H9 (cell line): Measurements from ENCODE around the gene MYO1F. TPM values are rescaled to one million over a fixed set of nuclear protein-coding genes. Genes with fewer than 3 reads are reported as not detected.

Experiments used
- DNase-seq: peaks from one replicate; pipeline ENCODE4 v3.0.0-alpha.2; 2017
- H2AFZ ChIP-seq: one replicate; pipeline ENCODE4 v1.6.1; 2013; ENCODE audit warnings: mild to moderate bottlenecking, low read length, control low read depth, moderate library complexity
- H2AK5ac ChIP-seq: 2 replicates; pipeline ENCODE4 v1.6.1; 2013; ENCODE audit warnings: low read length, control low read depth, mixed read lengths; ENCODE audit not compliant: insufficient read length
- H2BK120ac ChIP-seq: one replicate; pipeline ENCODE4 v1.6.1; 2013; ENCODE audit warnings: low read depth, mild to moderate bottlenecking, low read length, control low read depth, inconsistent platforms; ENCODE audit not compliant: poor library complexity, severe bottlenecking
- H2BK12ac ChIP-seq: 2 replicates; pipeline ENCODE4 v1.6.1; 2013; ENCODE audit warnings: low read length, control low read depth, mixed read lengths, low read depth; ENCODE audit not compliant: insufficient read length
- H2BK15ac ChIP-seq: 2 replicates; pipeline ENCODE4 v1.6.1; 2013; ENCODE audit warnings: low read depth, low read length, control low read depth
- H2BK20ac ChIP-seq: one replicate; pipeline ENCODE4 v1.6.1; 2013; ENCODE audit warnings: low read depth, mild to moderate bottlenecking, low read length, control low read depth, inconsistent platforms; ENCODE audit not compliant: poor library complexity, severe bottlenecking
- H2BK5ac ChIP-seq: 2 replicates; pipeline ENCODE4 v1.6.1; 2013; ENCODE audit warnings: low read length, control low read depth, mixed read lengths; ENCODE audit not compliant: insufficient read length
- H3K14ac ChIP-seq: 2 replicates; pipeline ENCODE4 v1.6.1; 2013; ENCODE audit warnings: low read length, control low read depth; ENCODE audit not compliant: insufficient read depth
- H3K18ac ChIP-seq: 2 replicates; pipeline ENCODE4 v1.6.1; 2013; ENCODE audit warnings: low read depth, mild to moderate bottlenecking, mixed read lengths, low read length, control low read depth; ENCODE audit not compliant: insufficient read length
- H3K23ac ChIP-seq: 2 replicates; pipeline ENCODE4 v1.6.1; 2013; ENCODE audit warnings: low read length, control low read depth, mixed read lengths, low read depth; ENCODE audit not compliant: insufficient read length
- H3K23me2 ChIP-seq: 2 replicates; pipeline ENCODE4 v1.6.1; 2013; ENCODE audit warnings: low read depth, mild to moderate bottlenecking, mixed read lengths, low read length, control low read depth; ENCODE audit not compliant: insufficient read length, poor library complexity, severe bottlenecking
- H3K27ac ChIP-seq: 2 replicates; pipeline ENCODE4 v1.5.1; 2013; ENCODE audit warnings: low read length, control low read depth, mixed read lengths, low read depth; ENCODE audit not compliant: insufficient read length
- H3K27me3 ChIP-seq: 2 replicates; pipeline ENCODE4 v1.6.1; 2013; ENCODE audit warnings: low read length, control low read depth, inconsistent platforms; ENCODE audit not compliant: insufficient read depth
- H3K4ac ChIP-seq: 2 replicates; pipeline ENCODE4 v1.6.1; 2013; ENCODE audit warnings: low read depth, mild to moderate bottlenecking, control low read depth, inconsistent platforms, low read length, moderate library complexity
- H3K4me1 ChIP-seq: 2 replicates; pipeline ENCODE4 v1.6.1; 2013; ENCODE audit warnings: low read length, control low read depth, inconsistent platforms; ENCODE audit not compliant: insufficient read depth
- H3K4me2 ChIP-seq: 2 replicates; pipeline ENCODE4 v1.6.1; 2013; ENCODE audit warnings: low read length, control low read depth, mixed read lengths; ENCODE audit not compliant: insufficient read length, insufficient read depth
- H3K56ac ChIP-seq: 2 replicates; pipeline ENCODE4 v1.6.1; 2013; ENCODE audit warnings: low read depth, mild to moderate bottlenecking, mixed read lengths, low read length, control low read depth; ENCODE audit not compliant: insufficient read length
- H3K79me1 ChIP-seq: 2 replicates; pipeline ENCODE4 v1.6.1; 2013; ENCODE audit warnings: low read depth, mild to moderate bottlenecking, moderate library complexity, low read length, control low read depth, inconsistent platforms; ENCODE audit not compliant: insufficient read depth, poor library complexity, severe bottlenecking
- H3K79me2 ChIP-seq: 2 replicates; pipeline ENCODE4 v1.6.1; 2013; ENCODE audit warnings: low read length, control low read depth, inconsistent platforms; ENCODE audit not compliant: insufficient read depth
- H3K9ac ChIP-seq: 2 replicates; pipeline ENCODE4 v1.6.1; 2013; ENCODE audit warnings: low read length, control low read depth, mixed read lengths; ENCODE audit not compliant: insufficient read length; ENCODE audit errors: extremely low read depth
- H3K9me3 ChIP-seq: one replicate; pipeline ENCODE4 v1.6.1; 2013; ENCODE audit warnings: low read depth, low read length, inconsistent platforms; ENCODE audit not compliant: control insufficient read depth
- H3T11ph ChIP-seq: one replicate; pipeline ENCODE4 v1.6.1; 2013; ENCODE audit warnings: mild to moderate bottlenecking, low read length, control low read depth, inconsistent platforms
- H4K20me1 ChIP-seq: one replicate; pipeline ENCODE4 v1.6.1; 2013; ENCODE audit not compliant: control insufficient read depth, insufficient read length, insufficient read depth
- H4K5ac ChIP-seq: 2 replicates; pipeline ENCODE4 v1.6.1; 2013; ENCODE audit warnings: low read depth, mild to moderate bottlenecking, mixed read lengths, low read length, control low read depth; ENCODE audit not compliant: insufficient read length
- H4K8ac ChIP-seq: replicated peaks from 2 replicates; pipeline ENCODE4 v1.6.1; 2013; ENCODE audit warnings: low read length, control low read depth, mixed read lengths, low read depth; ENCODE audit not compliant: insufficient read length
- H4K91ac ChIP-seq: 2 replicates; pipeline ENCODE4 v1.6.1; 2013; ENCODE audit warnings: low read depth, mild to moderate bottlenecking, moderate library complexity, mixed read lengths, low read length, control low read depth; ENCODE audit not compliant: insufficient read length
- H3K27ac Mint-ChIP-seq, 3 experiments: 2 replicates in 2 of 3; 3 replicates in 1 of 3; pipeline ENCODE4 v1.8.0; 2020 to 2021; ENCODE audit warnings: mixed read lengths in 3 of 3, mild to moderate bottlenecking in 1 of 3, moderate library complexity in 1 of 3
- H3K27me3 Mint-ChIP-seq: 2 replicates; pipeline ENCODE4 v1.8.0; 2021; ENCODE audit warnings: low read depth, mild to moderate bottlenecking, moderate library complexity, mixed read lengths
- H3K36me3 Mint-ChIP-seq, 3 experiments: 2 replicates in 2 of 3; 3 replicates in 1 of 3; pipeline ENCODE4 v1.8.0; 2020 to 2021; ENCODE audit warnings: low read depth in 3 of 3, mixed read lengths in 3 of 3; ENCODE audit not compliant: insufficient read depth in 1 of 3
- H3K4me1 Mint-ChIP-seq, 2 experiments: 2 replicates each; pipeline ENCODE4 v1.8.0; 2020; ENCODE audit warnings: mixed read lengths in 2 of 2
- H3K4me3 Mint-ChIP-seq, 2 experiments: 2 replicates in 1 of 2; 3 replicates in 1 of 2; pipeline ENCODE4 v1.8.0; 2020 to 2021; ENCODE audit warnings: mild to moderate bottlenecking in 2 of 2, mixed read lengths in 2 of 2, moderate library complexity in 1 of 2
- H3K9me3 Mint-ChIP-seq, 2 experiments: 2 replicates in 1 of 2; 3 replicates in 1 of 2; pipeline ENCODE4 v1.8.0; 2020; ENCODE audit warnings: mild to moderate bottlenecking in 2 of 2, mixed read lengths in 2 of 2, moderate library complexity in 1 of 2
- CTCF ChIP-seq: fragments of 200-600 bp; sonication (generic); conservative IDR thresholded peaks from 3 replicates; pipeline ENCODE4 v1.8.0; 2021; ENCODE audit warnings: antibody characterized with exemption, mild to moderate bottlenecking
- WGBS: extraction: QIAGEN DNeasy Blood & Tissue Kit; methylation state at CpG from one replicate; pipeline ENCODE4 v1.1.7; 2013; ENCODE audit warnings: missing lambda C conversion rate, low lambda C conversion rate, mixed read lengths; ENCODE audit not compliant: insufficient read length; ENCODE audit errors: extremely low coverage; 5-methylcytosine and 5-hydroxymethylcytosine counted together
- total RNA-seq: library from RNA; stranded (reverse); gene quantifications from 2 replicates; pipeline ENCODE4 v1.2.1, GENCODE V29; 2021

The MYO1F gene
- total RNA-seq, 1 experiment from 2014 or later = 1.0 TPM

- H3T11ph ChIP-seq = no peak overlapping the region
- H3K4me2 ChIP-seq = no peak overlapping the region
- Mint-ChIP-seq H3K27ac (no peak overlapping the region; a peak in 1 of 7 replicates), H3K27me3 (peaks cover 3% of the 10 kb centered on the region; the same call in 1 of the 2 replicates), H3K9me3 (peaks cover 3% of the 10 kb centered on the region in 2 experiments; a peak in 4 of 5 replicates), H3K36me3 (no peaks in the 10 kb centered on the region), H3K4me3 (no peak overlapping the region), H3K4me1 (peaks cover 11 to 17% of the 10 kb centered on the region in 2 experiments)
- no peaks in the 10 kb centered on the region for H3K79me2 ChIP-seq
- no peaks in the 10 kb centered on the region for H3K27me3 ChIP-seq
- no peak overlapping the region for H3K56ac ChIP-seq
- no peak overlapping the region for H4K8ac ChIP-seq
- H4K91ac ChIP-seq = no peak overlapping the region
- no peak overlapping the region for H2BK120ac ChIP-seq
- no peak for DNase-seq
- H2AFZ ChIP-seq = no peak overlapping the region
- no peak overlapping the region for H4K5ac ChIP-seq
- H4K20me1 ChIP-seq = no peaks in the 10 kb centered on the region
- no peaks in the 10 kb centered on the region for H3K4me1 ChIP-seq
- H3K23me2 ChIP-seq = no peaks in the 10 kb centered on the region
- H3K27ac ChIP-seq = no peak overlapping the region
- no peak overlapping the region for H2BK15ac ChIP-seq
- no CpG with 5 or more reads among the region's 8 CpGs for WGBS
- H3K18ac ChIP-seq = no peak overlapping the region
- H2BK12ac ChIP-seq = no peak overlapping the region
- no peak overlapping the region for H2BK20ac ChIP-seq
- H3K23ac ChIP-seq = no peak overlapping the region
- H3K14ac ChIP-seq = no peak overlapping the region
- H3K9me3 ChIP-seq = no peaks in the 10 kb centered on the region
- H3K79me1 ChIP-seq = no peaks in the 10 kb centered on the region
- H3K9ac ChIP-seq = no peak overlapping the region
- H2BK5ac ChIP-seq = no peak overlapping the region
- H2AK5ac ChIP-seq = no peak overlapping the region
- TF ChIP-seq CTCF = no peak
- no peak overlapping the region for H3K4ac ChIP-seq
These were observed 49.6 kb upstream of the MYO1F start for GRCh38 chr19:8626842-8627241.
